Fibroblast of lung (primary cell): ENCODE results near the gene RCSD1.

Experiments used
- EZH2 ChIP-seq: IDR thresholded peaks from 2 replicates; pipeline ENCODE4 v1.5.1; 2012; ENCODE audit warnings: low read length, control low read depth, mild to moderate bottlenecking; ENCODE audit errors: missing control alignments
- TF ChIP-seq, protein P1 (sequence below), 2 donors: IDR thresholded peaks in 1 of 2; conservative IDR thresholded peaks in 1 of 2; 1 replicate in 1 of 2; 2 replicates in 1 of 2; pipeline ENCODE4 v1.5.1; 2011 to 2012; ENCODE audit warnings: low read length in 2 of 2, control low read depth in 1 of 2, inconsistent platforms in 1 of 2, low read depth in 1 of 2, mild to moderate bottlenecking in 1 of 2

GRCh38 chr1:167640051-167640450 lies 10.0 kb downstream of the RCSD1 start:
- TF ChIP-seq, protein P1, sequence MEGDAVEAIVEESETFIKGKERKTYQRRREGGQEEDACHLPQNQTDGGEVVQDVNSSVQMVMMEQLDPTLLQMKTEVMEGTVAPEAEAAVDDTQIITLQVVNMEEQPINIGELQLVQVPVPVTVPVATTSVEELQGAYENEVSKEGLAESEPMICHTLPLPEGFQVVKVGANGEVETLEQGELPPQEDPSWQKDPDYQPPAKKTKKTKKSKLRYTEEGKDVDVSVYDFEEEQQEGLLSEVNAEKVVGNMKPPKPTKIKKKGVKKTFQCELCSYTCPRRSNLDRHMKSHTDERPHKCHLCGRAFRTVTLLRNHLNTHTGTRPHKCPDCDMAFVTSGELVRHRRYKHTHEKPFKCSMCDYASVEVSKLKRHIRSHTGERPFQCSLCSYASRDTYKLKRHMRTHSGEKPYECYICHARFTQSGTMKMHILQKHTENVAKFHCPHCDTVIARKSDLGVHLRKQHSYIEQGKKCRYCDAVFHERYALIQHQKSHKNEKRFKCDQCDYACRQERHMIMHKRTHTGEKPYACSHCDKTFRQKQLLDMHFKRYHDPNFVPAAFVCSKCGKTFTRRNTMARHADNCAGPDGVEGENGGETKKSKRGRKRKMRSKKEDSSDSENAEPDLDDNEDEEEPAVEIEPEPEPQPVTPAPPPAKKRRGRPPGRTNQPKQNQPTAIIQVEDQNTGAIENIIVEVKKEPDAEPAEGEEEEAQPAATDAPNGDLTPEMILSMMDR (conservative IDR thresholded peaks at IDR 0.05 in 1 of 2, IDR thresholded peaks at IDR 0.05 in 1 of 2; ENCODE audit: low read depth in 1 of 2, low read length in 2 of 2) = no peak
- no peak for TF ChIP-seq EZH2
